IMR-90 (cell line): ENCODE measurements around the gene AGPS.
"Not testable (repeated sequence)": the region's sequence is repeated elsewhere in the genome, so short reads cannot be mapped to it uniquely, and the experiment has no call there.

Experiments
- BHLHE40 ChIP-seq: fragments of 150-350 bp; IDR thresholded peaks from 2 replicates; pipeline ENCODE4 v1.6.1; 2016; ENCODE audit warnings: mild to moderate bottlenecking, low read depth, low read length
- CEBPB ChIP-seq: IDR thresholded peaks from 2 replicates; pipeline ENCODE4 v1.6.1; 2012; ENCODE audit warnings: low read depth, low read length, improper control_type of control experiment
- MAFK ChIP-seq: IDR thresholded peaks from 2 replicates; pipeline ENCODE4 v1.6.1; 2012; ENCODE audit warnings: low read depth, low read length, improper control_type of control experiment
- MAZ ChIP-seq: IDR thresholded peaks from 2 replicates; pipeline ENCODE4 v1.6.1; 2012; ENCODE audit warnings: low read depth, mild to moderate bottlenecking, low read length, improper control_type of control experiment, moderate library complexity, borderline replicate concordance
- POLR2A ChIP-seq: IDR thresholded peaks from 2 replicates; pipeline ENCODE4 v1.6.1; 2012; ENCODE audit warnings: mild to moderate bottlenecking, low read depth, low read length
- RAD21 ChIP-seq: IDR thresholded peaks from 2 replicates; pipeline ENCODE4 v1.6.1; 2012; ENCODE audit warnings: low read length, improper control_type of control experiment
- RCOR1 ChIP-seq: IDR thresholded peaks from 2 replicates; pipeline ENCODE4 v1.6.1; 2012; ENCODE audit warnings: mild to moderate bottlenecking, low read length, improper control_type of control experiment; ENCODE audit not compliant: insufficient replicate concordance
- RFX5 ChIP-seq: IDR thresholded peaks from 2 replicates; pipeline ENCODE4 v1.8.0; 2012; ENCODE audit warnings: low read depth, mild to moderate bottlenecking, low read length, moderate library complexity
- SMC3 ChIP-seq: fragments of 150-350 bp; IDR thresholded peaks from 2 replicates; pipeline ENCODE4 v1.6.1; 2016; ENCODE audit warnings: low read depth, mild to moderate bottlenecking, antibody characterized with exemption, low read length, moderate library complexity
- TF ChIP-seq, protein P1 (sequence below): conservative IDR thresholded peaks from 2 replicates; pipeline ENCODE4 v1.5.1; 2012; ENCODE audit warnings: mild to moderate bottlenecking, low read depth, low read length, improper control_type of control experiment
- TF ChIP-seq, protein P2 (sequence below): fragments of 150-350 bp; IDR thresholded peaks from 2 replicates; pipeline ENCODE4 v1.6.1; 2017; ENCODE audit warnings: mild to moderate bottlenecking, antibody characterized with exemption, low read length, low read depth

DNA sequence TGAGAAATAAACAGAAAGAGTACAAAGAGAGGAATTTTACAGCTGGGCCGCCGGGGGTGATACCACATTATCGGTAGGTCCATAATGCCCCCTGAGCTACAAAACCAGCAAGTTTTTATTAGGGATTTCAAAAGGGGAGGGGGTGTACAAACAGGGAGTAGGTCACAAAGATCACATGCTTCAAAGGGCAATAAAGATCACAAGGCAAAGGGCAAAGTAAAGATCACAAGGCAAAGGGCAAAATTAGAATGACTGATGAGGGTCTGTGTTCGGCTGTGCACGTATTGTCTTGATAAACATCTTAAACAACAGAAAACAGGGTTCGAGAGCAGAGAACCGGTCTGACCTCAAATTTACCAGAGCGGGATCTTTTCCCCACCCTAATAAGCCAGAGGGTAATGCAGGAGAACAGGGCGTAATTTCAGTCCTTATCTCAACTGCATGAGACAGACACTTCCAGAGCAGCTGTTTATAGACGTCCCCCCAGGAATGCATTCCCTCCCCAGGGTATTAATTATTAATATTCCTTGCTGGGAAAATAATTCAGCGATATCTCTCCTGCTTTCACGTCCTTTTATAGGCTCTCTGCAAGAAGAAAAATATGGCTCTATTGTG, 38.6 kb downstream of the AGPS start:
- TF ChIP-seq SMC3, POLR2A, RAD21, BHLHE40, RCOR1, MAFK, RFX5, MAZ, CEBPB: not testable (repeated sequence)
- TF ChIP-seq, protein P1, sequence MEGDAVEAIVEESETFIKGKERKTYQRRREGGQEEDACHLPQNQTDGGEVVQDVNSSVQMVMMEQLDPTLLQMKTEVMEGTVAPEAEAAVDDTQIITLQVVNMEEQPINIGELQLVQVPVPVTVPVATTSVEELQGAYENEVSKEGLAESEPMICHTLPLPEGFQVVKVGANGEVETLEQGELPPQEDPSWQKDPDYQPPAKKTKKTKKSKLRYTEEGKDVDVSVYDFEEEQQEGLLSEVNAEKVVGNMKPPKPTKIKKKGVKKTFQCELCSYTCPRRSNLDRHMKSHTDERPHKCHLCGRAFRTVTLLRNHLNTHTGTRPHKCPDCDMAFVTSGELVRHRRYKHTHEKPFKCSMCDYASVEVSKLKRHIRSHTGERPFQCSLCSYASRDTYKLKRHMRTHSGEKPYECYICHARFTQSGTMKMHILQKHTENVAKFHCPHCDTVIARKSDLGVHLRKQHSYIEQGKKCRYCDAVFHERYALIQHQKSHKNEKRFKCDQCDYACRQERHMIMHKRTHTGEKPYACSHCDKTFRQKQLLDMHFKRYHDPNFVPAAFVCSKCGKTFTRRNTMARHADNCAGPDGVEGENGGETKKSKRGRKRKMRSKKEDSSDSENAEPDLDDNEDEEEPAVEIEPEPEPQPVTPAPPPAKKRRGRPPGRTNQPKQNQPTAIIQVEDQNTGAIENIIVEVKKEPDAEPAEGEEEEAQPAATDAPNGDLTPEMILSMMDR, result not testable (repeated sequence)
- TF ChIP-seq, protein P2, sequence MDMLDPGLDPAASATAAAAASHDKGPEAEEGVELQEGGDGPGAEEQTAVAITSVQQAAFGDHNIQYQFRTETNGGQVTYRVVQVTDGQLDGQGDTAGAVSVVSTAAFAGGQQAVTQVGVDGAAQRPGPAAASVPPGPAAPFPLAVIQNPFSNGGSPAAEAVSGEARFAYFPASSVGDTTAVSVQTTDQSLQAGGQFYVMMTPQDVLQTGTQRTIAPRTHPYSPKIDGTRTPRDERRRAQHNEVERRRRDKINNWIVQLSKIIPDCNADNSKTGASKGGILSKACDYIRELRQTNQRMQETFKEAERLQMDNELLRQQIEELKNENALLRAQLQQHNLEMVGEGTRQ, result not testable (repeated sequence)
